ENCODE measurements around the gene MAP6. TPM values are rescaled to one million over a fixed set of nuclear protein-coding genes. Genes with fewer than 3 reads are reported as not detected.

MAP6 gene
- total and polyA plus RNA-seq, 9 of the 15 experiments (the other 6 are each of a cell fraction or from before 2014, with no cell fraction given), result not detected

DNA sequence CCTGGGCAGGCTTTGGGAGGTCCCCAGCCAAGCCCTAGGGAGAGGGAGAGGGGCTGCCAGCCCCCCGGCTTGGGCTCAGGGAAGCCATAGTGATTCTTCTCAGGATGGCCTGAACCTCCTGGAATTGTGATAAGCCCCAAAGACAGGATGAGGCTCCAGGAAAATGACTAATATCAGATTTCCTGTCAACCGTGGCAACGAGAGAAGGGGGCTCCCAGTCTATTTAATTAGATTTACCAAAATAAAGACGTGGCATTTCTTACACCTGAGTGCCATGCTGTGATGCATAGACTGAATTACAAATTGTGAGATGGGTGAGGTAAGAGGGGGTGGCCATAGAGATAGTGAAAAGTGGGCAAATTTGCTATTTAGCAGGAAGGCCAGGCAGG lies 86.3 kb downstream of the MAP6 start:
- intact Hi-C loops (cut with micrococcal nuclease), result no loop called here
- WGBS (ENCODE audit: insufficient coverage, low coverage, missing lambda C conversion rate), result 23% methylated on average over 4 of the region's 4 CpGs

More for the DNA sequence above, 86.3 kb downstream of the MAP6 start:
- Histone ChIP-seq H3K9me3 (replicated peaks; ENCODE audit: control insufficient read depth, insufficient read depth, low read depth, low read length) (no peaks in the 10 kb centered on the region), H2AFZ (ENCODE audit: low read depth, low read length) (peak overlapping the region; percentile 81), H3K36me3 (ENCODE audit: control insufficient read depth, insufficient read depth, low read length) (no peaks in the 10 kb centered on the region), H3K27ac (ENCODE audit: extremely low read depth, low read depth, low read length) (no peak overlapping the region), H3K9ac (ENCODE audit: insufficient read depth in 1 of 2, low read depth in 2 of 2, low read length in 2 of 2) (peak overlapping the region; percentile 61 to 88; a peak in 2 of 4 replicates), H3K79me2 (ENCODE audit: control insufficient read depth, insufficient read depth, low read length) (no peaks in the 10 kb centered on the region), H3K4me2 (ENCODE audit: insufficient read depth, low read length) (peak overlapping the region; percentile 73), H4K20me1 (replicated peaks; ENCODE audit: control insufficient read depth, insufficient read depth, low read length) (no peaks in the 10 kb centered on the region), H3K4me1 (replicated peaks in 1 of 2; ENCODE audit: control insufficient read depth in 2 of 2, insufficient read depth in 2 of 2, low read length in 2 of 2) (peaks cover 17 to 30% of the 10 kb centered on the region in 2 experiments; a peak in 4 of 5 replicates), H3K4me3 (no peak overlapping the region), H3K9me1 (ENCODE audit: control insufficient read depth, insufficient read depth, low read length) (no peaks in the 10 kb centered on the region), H3K27me3 (ENCODE audit: control insufficient read depth in 2 of 2, insufficient read depth in 2 of 2, low read length in 2 of 2) (no peaks in the 10 kb centered on the region)
- ChIA-PET CTCF (ENCODE audit: low intra/inter-chr PET ratio) (no interaction called here), POLR2A (interaction anchor here (0.6 to 1.6 kb wide), 4 partner anchors 11 to 1179 kb away, joined by 3 to 4 read pairs (median 4); no protein-coding TSS in a partner anchor)
- in situ Hi-C loops (cut with MboI), result loop anchor here (5.0 kb wide), 1 partner anchor 35 kb away; no protein-coding TSS in a partner anchor
- BruUV-seq (replicated peaks), result no TSS peak
- no peak for ATAC-seq
- FAIRE-seq, result no peak
- no peak for DNase-seq (ENCODE audit: extremely low read depth in 1 of 4, low spot score in 3 of 4)
- TF ChIP-seq, protein P1, sequence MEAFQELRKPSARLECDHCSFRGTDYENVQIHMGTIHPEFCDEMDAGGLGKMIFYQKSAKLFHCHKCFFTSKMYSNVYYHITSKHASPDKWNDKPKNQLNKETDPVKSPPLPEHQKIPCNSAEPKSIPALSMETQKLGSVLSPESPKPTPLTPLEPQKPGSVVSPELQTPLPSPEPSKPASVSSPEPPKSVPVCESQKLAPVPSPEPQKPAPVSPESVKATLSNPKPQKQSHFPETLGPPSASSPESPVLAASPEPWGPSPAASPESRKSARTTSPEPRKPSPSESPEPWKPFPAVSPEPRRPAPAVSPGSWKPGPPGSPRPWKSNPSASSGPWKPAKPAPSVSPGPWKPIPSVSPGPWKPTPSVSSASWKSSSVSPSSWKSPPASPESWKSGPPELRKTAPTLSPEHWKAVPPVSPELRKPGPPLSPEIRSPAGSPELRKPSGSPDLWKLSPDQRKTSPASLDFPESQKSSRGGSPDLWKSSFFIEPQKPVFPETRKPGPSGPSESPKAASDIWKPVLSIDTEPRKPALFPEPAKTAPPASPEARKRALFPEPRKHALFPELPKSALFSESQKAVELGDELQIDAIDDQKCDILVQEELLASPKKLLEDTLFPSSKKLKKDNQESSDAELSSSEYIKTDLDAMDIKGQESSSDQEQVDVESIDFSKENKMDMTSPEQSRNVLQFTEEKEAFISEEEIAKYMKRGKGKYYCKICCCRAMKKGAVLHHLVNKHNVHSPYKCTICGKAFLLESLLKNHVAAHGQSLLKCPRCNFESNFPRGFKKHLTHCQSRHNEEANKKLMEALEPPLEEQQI (IDR thresholded peaks at IDR 0.05), result no peak

Measured in K562 (cell line).